OCI-LY1 (cell line): ENCODE results near the gene TRIM27.

Experiments
- EZH2 ChIP-seq: fragments of 200-600 bp; sonication (generic), shearing (Covaris generic); IDR thresholded peaks from 2 replicates; pipeline ENCODE4 v1.8.0; 2017; ENCODE audit warnings: borderline replicate concordance, mixed run types, mild to moderate bottlenecking, antibody characterized with exemption, low read length, moderate library complexity, mixed read lengths
- TF ChIP-seq, protein P1 (sequence below): fragments of 200-600 bp; sonication (generic), shearing (Covaris generic); IDR thresholded peaks from 2 replicates; pipeline ENCODE4 v1.5.1; 2017; ENCODE audit warnings: mild to moderate bottlenecking, antibody characterized with exemption, low read length, moderate library complexity, mixed read lengths

DNA sequence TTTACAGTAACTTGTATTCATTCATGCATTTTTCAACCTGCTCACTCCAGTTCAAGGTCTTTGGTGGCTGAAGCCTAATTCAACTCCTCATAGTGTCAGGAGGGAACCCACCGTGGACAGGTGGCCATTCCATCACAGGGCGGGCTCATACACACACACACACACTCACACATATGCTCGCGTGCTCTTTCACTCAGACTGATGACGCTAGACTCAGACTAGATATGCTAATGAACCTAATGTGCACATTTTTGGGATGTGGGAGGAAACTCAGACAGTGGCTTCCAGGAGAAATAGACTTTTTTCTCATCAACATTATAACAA, 56.7 kb downstream of the TRIM27 start:
- TF ChIP-seq, protein P1, sequence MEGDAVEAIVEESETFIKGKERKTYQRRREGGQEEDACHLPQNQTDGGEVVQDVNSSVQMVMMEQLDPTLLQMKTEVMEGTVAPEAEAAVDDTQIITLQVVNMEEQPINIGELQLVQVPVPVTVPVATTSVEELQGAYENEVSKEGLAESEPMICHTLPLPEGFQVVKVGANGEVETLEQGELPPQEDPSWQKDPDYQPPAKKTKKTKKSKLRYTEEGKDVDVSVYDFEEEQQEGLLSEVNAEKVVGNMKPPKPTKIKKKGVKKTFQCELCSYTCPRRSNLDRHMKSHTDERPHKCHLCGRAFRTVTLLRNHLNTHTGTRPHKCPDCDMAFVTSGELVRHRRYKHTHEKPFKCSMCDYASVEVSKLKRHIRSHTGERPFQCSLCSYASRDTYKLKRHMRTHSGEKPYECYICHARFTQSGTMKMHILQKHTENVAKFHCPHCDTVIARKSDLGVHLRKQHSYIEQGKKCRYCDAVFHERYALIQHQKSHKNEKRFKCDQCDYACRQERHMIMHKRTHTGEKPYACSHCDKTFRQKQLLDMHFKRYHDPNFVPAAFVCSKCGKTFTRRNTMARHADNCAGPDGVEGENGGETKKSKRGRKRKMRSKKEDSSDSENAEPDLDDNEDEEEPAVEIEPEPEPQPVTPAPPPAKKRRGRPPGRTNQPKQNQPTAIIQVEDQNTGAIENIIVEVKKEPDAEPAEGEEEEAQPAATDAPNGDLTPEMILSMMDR: no peak
- no peak for TF ChIP-seq EZH2
